Measurements from ENCODE around the gene TP53AIP1.
"Not testable (repeated sequence)": the region's sequence is repeated elsewhere in the genome, so short reads cannot be mapped to it uniquely, and the experiment has no call there.

TP53AIP1 gene

DNA sequence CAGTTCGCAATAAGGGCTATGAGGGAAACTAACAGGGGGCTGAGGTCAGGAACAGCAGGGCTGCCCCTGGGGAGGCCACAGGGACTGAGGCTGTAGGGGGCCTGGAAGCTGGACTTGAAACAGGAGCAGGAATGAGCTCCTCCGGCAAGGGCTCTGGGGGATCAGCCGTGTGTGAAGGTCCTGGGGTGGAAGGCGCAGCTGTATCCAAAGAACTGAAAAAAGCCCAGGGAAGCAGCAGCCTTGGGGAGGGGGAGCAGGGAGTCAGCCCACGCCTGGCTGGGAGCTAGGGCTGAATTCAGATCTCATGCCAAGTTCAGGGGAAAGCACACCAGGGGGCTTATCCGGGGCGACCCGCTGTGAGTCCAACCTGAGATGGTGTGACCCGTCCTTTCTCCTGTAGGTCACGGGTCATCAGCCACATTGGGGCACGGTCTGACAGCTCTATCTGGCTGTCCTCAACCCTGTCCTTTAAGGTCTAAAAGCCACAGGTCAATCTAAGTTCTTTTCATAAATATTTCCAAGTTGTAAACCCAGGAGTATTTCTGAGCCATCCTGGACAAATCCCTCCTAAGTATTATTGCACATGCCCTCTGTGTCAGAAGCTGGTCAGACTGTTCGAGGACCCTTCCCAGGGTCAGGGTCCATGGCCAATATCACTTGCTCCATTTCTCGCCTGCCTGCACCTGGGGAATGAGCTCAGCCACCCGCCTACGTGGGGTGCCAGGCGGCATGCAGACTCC lies 18.0 kb downstream of the TP53AIP1 start:
- H3K9me3 Mint-ChIP-seq: no peaks in the 10 kb centered on the region
- H3K4me1 Mint-ChIP-seq: peaks cover 52% of the 10 kb centered on the region
- no peaks in the 10 kb centered on the region for H3K36me3 Mint-ChIP-seq (ENCODE audit: low read depth)
- peaks cover 11% of the 10 kb centered on the region for H3K27me3 Mint-ChIP-seq (ENCODE audit: low read depth)
- TF ChIP-seq, protein P1, sequence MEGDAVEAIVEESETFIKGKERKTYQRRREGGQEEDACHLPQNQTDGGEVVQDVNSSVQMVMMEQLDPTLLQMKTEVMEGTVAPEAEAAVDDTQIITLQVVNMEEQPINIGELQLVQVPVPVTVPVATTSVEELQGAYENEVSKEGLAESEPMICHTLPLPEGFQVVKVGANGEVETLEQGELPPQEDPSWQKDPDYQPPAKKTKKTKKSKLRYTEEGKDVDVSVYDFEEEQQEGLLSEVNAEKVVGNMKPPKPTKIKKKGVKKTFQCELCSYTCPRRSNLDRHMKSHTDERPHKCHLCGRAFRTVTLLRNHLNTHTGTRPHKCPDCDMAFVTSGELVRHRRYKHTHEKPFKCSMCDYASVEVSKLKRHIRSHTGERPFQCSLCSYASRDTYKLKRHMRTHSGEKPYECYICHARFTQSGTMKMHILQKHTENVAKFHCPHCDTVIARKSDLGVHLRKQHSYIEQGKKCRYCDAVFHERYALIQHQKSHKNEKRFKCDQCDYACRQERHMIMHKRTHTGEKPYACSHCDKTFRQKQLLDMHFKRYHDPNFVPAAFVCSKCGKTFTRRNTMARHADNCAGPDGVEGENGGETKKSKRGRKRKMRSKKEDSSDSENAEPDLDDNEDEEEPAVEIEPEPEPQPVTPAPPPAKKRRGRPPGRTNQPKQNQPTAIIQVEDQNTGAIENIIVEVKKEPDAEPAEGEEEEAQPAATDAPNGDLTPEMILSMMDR (IDR thresholded peaks at IDR 0.05; ENCODE audit: unreplicated experiment in 3 of 3): no peak
- H3K27ac Mint-ChIP-seq: peak overlapping the region; percentile 15 to 85 (median 78)
- no peak overlapping the region for H3K4me3 Mint-ChIP-seq

DNA sequence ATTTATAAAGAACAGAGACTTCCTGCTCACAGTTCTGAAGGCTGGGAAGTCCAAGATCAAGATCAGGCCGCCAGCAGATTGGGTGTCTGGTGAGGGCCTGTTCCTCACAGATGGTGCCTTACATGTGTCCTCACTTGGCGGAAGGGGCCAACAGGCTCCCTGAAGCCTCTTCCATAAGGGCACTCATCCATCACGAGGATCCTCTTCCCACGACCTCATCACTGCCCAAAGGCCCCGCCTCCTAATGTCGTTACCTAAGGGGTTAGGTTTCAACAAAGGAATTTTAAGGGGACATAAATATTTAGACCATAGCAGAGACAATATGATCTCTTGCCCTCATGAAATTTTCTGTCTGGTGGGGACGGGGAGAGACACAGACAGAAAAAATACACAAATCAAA lies 18.6 kb downstream of the TP53AIP1 start:
- TF ChIP-seq, protein P1 (IDR thresholded peaks at IDR 0.05; ENCODE audit: unreplicated experiment in 3 of 3): no peak
- peak overlapping the region; percentile 15 to 85 (median 63) for H3K27ac Mint-ChIP-seq
- H3K36me3 Mint-ChIP-seq (ENCODE audit: low read depth): no peaks in the 10 kb centered on the region
- H3K4me1 Mint-ChIP-seq: peaks cover 46% of the 10 kb centered on the region
- no peaks in the 10 kb centered on the region for H3K9me3 Mint-ChIP-seq
- H3K27me3 Mint-ChIP-seq (ENCODE audit: low read depth): peaks cover 11% of the 10 kb centered on the region
- H3K4me3 Mint-ChIP-seq: no peak overlapping the region

DNA sequence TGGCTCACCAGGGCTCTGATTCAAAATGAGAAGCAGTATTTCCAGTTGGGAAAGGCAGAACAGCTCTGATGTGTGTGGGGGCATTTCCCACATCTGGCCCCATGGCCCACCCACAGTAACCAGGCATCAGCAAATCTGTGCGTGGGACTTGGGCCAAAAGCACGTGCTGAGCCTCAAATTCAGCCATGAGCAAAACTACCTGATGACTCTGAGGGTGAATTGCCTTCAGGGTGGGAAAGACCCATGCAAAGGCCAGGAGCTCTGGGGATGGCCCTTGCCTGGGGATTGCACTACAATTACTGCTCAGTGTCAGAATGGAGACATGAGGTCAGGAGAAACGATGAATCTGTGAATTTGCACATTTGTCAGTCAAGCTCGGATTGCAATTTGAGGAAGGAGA lies 20.9 kb downstream of the TP53AIP1 start:
- Mint-ChIP-seq H3K36me3 (ENCODE audit: low read depth) (no peaks in the 10 kb centered on the region), H3K27me3 (ENCODE audit: low read depth) (peaks cover 15% of the 10 kb centered on the region), H3K4me1 (peaks cover 29% of the 10 kb centered on the region), H3K4me3 (no peak overlapping the region), H3K27ac (no peak overlapping the region), H3K9me3 (no peaks in the 10 kb centered on the region)
- TF ChIP-seq, protein P1 (IDR thresholded peaks at IDR 0.05; ENCODE audit: unreplicated experiment in 3 of 3): no peak

DNA sequence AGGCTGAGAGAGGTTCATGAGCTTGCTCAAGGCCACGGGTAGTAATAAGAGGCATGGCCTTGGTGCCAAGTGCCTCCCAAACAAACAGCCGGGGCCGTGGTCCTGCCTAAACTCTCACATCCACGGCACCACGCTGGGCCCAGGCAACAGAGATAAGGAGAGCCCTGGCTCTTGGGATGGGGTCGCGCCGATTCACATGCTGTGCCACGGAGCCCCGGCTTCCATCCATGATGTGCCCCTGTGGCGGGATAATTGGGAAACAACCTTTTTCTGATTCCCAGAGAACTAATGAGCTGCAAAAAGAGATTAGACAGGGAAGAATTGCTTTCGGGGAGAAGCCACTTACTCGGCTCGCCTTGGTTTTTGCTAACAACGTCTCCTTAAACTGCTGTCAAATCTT lies 22.0 kb downstream of the TP53AIP1 start:
- no peak overlapping the region for H3K27ac Mint-ChIP-seq

DNA sequence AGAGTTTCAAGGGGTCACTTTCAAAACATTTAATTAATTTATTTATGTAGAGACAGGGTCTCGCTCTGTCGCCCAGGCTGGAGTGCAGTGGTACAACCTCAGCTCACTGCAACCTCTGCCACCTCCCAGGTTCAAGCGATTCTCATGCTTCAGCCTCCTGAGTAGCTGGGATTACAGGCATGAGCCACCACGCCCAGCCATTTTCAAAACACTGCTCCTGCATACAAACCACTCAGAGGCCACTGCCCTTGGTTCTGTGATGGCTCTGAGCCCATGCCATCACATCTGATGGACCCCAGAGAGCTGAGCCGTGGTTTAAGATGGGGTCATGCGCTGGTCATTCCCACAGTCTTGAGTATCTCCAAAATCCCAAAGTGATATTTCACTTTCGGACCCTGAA lies 23.0 kb downstream of the TP53AIP1 start:
- not testable (repeated sequence) for H3K4me3 Mint-ChIP-seq; H3K36me3 Mint-ChIP-seq (ENCODE audit: low read depth); H3K27ac Mint-ChIP-seq; H3K9me3 Mint-ChIP-seq
- peaks cover 18% of the 10 kb centered on the region for H3K4me1 Mint-ChIP-seq
- H3K27me3 Mint-ChIP-seq (ENCODE audit: low read depth): peaks cover 24% of the 10 kb centered on the region

More for the DNA sequence above, 22.0 kb downstream of the TP53AIP1 start:
- no peak overlapping the region for H3K4me3 Mint-ChIP-seq
- TF ChIP-seq, protein P1 (IDR thresholded peaks at IDR 0.05; ENCODE audit: unreplicated experiment in 3 of 3): no peak
- H3K27me3 Mint-ChIP-seq (ENCODE audit: low read depth): peaks cover 17% of the 10 kb centered on the region
- peaks cover 22% of the 10 kb centered on the region for H3K4me1 Mint-ChIP-seq
- H3K36me3 Mint-ChIP-seq (ENCODE audit: low read depth): no peaks in the 10 kb centered on the region
- no peaks in the 10 kb centered on the region for H3K9me3 Mint-ChIP-seq

DNA sequence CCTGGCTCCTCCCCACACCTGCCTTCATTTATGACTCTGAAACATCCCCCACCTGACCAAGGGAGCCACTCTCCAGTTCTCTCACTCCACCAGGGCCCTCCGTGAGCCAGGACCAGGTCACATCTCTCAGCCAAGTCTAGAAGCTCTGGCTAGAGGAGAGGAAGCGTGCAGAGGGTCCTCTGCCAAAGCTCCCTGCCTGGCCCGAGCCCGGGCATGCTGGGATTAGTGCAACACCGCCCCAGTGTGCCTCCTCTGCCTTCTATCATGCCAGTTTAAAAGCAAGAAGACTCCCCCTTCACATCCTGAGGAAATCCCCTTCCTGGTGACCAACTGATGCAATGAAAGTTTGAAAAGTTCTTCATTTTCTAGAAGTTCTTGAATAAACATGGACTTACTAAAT lies 23.5 kb downstream of the TP53AIP1 start:
- no peaks in the 10 kb centered on the region for H3K9me3 Mint-ChIP-seq
- TF ChIP-seq, protein P1 (IDR thresholded peaks at IDR 0.05; ENCODE audit: unreplicated experiment in 3 of 3): no peak
- H3K27ac Mint-ChIP-seq: no peak overlapping the region
- H3K4me1 Mint-ChIP-seq: peaks cover 13% of the 10 kb centered on the region
- no peaks in the 10 kb centered on the region for H3K36me3 Mint-ChIP-seq (ENCODE audit: low read depth)
- H3K27me3 Mint-ChIP-seq (ENCODE audit: low read depth): peaks cover 23% of the 10 kb centered on the region
- H3K4me3 Mint-ChIP-seq: no peak overlapping the region
